Adrenal gland (tissue), 5 donors: ENCODE data around the gene FBXO21.

ENCODE experiments used
- POLR2A ChIP-seq, 2 donors: fragments of 450-650 bp; IDR thresholded peaks; one replicate each; pipeline ENCODE4 v1.6.1; 2017; ENCODE audit warnings: antibody characterized with exemption in 2 of 2, mild to moderate bottlenecking in 2 of 2, moderate library complexity in 1 of 2
- TF ChIP-seq, protein P1 (sequence below), 6 experiments: fragments of 450-650 bp in 4 of 6; fragments of 200-600 bp in 2 of 6; sonication (generic) in 1 of 6; IDR thresholded peaks; 1 replicate in 5 of 6; 2 replicates in 1 of 6; pipeline versions ENCODE4 v1.5.1 to v1.8.0; 2016 to 2021; ENCODE audit warnings: antibody characterized with exemption in 6 of 6, mild to moderate bottlenecking in 2 of 6, moderate library complexity in 1 of 6
- donor health status: DM: no; HTN: no; CAD: no.

DNA sequence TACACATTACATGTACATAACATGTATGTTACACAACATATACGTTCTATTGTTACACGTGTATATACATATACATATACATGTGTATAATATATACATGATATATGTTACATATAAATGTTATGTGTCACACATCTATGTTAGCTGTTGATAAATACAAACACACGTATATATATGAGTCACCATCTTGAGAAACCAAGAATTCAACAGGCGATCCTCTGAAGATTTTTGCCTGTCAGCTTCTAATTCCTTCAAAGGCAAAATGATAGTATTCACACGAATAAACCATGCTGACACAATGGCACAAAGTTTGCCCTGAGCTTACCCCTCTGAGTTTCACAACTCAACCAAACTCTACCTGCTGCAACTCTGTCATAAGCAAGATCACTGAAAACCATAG is 60.9 kb downstream of the FBXO21 start:
- TF ChIP-seq POLR2A (IDR thresholded peaks at IDR 0.05), result no peak
- TF ChIP-seq, protein P1, sequence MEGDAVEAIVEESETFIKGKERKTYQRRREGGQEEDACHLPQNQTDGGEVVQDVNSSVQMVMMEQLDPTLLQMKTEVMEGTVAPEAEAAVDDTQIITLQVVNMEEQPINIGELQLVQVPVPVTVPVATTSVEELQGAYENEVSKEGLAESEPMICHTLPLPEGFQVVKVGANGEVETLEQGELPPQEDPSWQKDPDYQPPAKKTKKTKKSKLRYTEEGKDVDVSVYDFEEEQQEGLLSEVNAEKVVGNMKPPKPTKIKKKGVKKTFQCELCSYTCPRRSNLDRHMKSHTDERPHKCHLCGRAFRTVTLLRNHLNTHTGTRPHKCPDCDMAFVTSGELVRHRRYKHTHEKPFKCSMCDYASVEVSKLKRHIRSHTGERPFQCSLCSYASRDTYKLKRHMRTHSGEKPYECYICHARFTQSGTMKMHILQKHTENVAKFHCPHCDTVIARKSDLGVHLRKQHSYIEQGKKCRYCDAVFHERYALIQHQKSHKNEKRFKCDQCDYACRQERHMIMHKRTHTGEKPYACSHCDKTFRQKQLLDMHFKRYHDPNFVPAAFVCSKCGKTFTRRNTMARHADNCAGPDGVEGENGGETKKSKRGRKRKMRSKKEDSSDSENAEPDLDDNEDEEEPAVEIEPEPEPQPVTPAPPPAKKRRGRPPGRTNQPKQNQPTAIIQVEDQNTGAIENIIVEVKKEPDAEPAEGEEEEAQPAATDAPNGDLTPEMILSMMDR (IDR thresholded peaks at IDR 0.05), result no peak
